Endothelial cell of umbilical vein (primary cell): ENCODE results near the gene SEL1L2. TPM values are rescaled to one million over a fixed set of nuclear protein-coding genes. Genes with fewer than 3 reads are reported as not detected.

Source experiments
- BruUV-seq: library from RNA; stranded (reverse); fragments of 400-500 nt; replicated peaks from 2 replicates; lab custom pipeline; 2021; lab: Mats Ljungman, UMichigan
- CTCF ChIA-PET: fragments of 300-600, 350-600 bp; sonication (Branson Sonifier 250); formaldehyde crosslinking; loops from one replicate; lab custom pipeline; 2021; ENCODE audit warnings: antibody characterized with exemption, inconsistent platforms; lab: Charles Lee
- POLR2A ChIA-PET: fragments of 300-600, 350-600 bp; sonication (Branson Sonifier 250); formaldehyde crosslinking; loops from one replicate; lab custom pipeline; 2021; ENCODE audit warnings: antibody characterized with exemption, inconsistent platforms; lab: Charles Lee
- DNase-seq: peaks from one replicate; pipeline ENCODE4 v3.0.0-alpha.2; 2011; ENCODE audit warnings: low read depth, low spot score
- FAIRE-seq: peaks from 2 replicates; lab custom pipeline; 2011; peaks lifted over from hg19 to GRCh38; lab: Jason Lieb, UNC
- H2AFZ ChIP-seq: 2 replicates; pipeline ENCODE4 v1.6.0; 2012; ENCODE audit warnings: low read depth, low read length, control low read depth, inconsistent platforms
- H3K27ac ChIP-seq: 2 replicates; pipeline ENCODE4 v1.5.1; 2011; ENCODE audit warnings: low read depth, mild to moderate bottlenecking, control low read depth, low read length, moderate library complexity; ENCODE audit not compliant: insufficient read depth
- H3K27me3 ChIP-seq, 2 experiments: 2 replicates each; pipeline versions ENCODE4 v1.6.0 to v1.6.1; 2011; ENCODE audit warnings: low read length in 2 of 2, mixed read lengths in 1 of 2; ENCODE audit not compliant: control insufficient read depth in 2 of 2, insufficient read depth in 2 of 2
- H3K36me3 ChIP-seq, 2 experiments: 2 replicates in 1 of 2; 3 replicates in 1 of 2; pipeline ENCODE4 v1.5.1; 2011; ENCODE audit warnings: low read length in 2 of 2, mild to moderate bottlenecking in 1 of 2, moderate library complexity in 1 of 2; ENCODE audit not compliant: control insufficient read depth in 2 of 2, insufficient read depth in 2 of 2; ENCODE audit errors: extremely low read depth in 1 of 2
- H3K4me1 ChIP-seq: 3 replicates; pipeline ENCODE4 v1.5.1; 2011; ENCODE audit warnings: mild to moderate bottlenecking, low read length; ENCODE audit not compliant: control insufficient read depth, insufficient read depth; ENCODE audit errors: extremely low read depth
- H3K4me2 ChIP-seq: 2 replicates; pipeline ENCODE4 v1.6.1; 2011; ENCODE audit warnings: low read length, control low read depth, mixed read lengths; ENCODE audit not compliant: insufficient read depth
- H3K4me3 ChIP-seq, 3 experiments: fragments of 200-600 bp in 1 of 3; sonication (generic), shearing (Covaris generic) in 1 of 3; replicated peaks in 1 of 3; 2 replicates each; pipeline ENCODE4 v1.5.1; 2011 to 2016; ENCODE audit warnings: control low read depth in 3 of 3, low read length in 3 of 3, mild to moderate bottlenecking in 2 of 3, inconsistent platforms in 1 of 3, low read depth in 1 of 3, moderate library complexity in 1 of 3; ENCODE audit not compliant: insufficient read depth in 1 of 3
- H3K79me2 ChIP-seq: 2 replicates; pipeline ENCODE4 v1.6.0; 2012; ENCODE audit warnings: low read length, inconsistent platforms; ENCODE audit not compliant: control insufficient read depth, insufficient read depth
- H3K9ac ChIP-seq: replicated peaks from 2 replicates; pipeline ENCODE3; 2011; ENCODE audit warnings: low read length, control low read depth; ENCODE audit not compliant: insufficient read depth; ENCODE audit errors: extremely low read depth
- H3K9me1 ChIP-seq: replicated peaks from 3 replicates; pipeline ENCODE4 v1.6.0; 2011; ENCODE audit warnings: mild to moderate bottlenecking, low read length; ENCODE audit not compliant: control insufficient read depth, insufficient read depth; ENCODE audit errors: extremely low read depth
- H3K9me3 ChIP-seq: replicated peaks from 2 replicates; pipeline ENCODE4 v1.5.1; 2012; ENCODE audit warnings: low read length, inconsistent platforms; ENCODE audit not compliant: control insufficient read depth, insufficient read depth
- H4K20me1 ChIP-seq: replicated peaks from 2 replicates; pipeline ENCODE3; 2011; ENCODE audit warnings: mild to moderate bottlenecking, low read length; ENCODE audit not compliant: control insufficient read depth, insufficient read depth; ENCODE audit errors: extremely low read depth
- CTCF ChIP-seq, 2 donors: IDR thresholded peaks; 1 replicate in 1 of 2; 2 replicates in 1 of 2; pipeline ENCODE4 v1.5.1; 2011; ENCODE audit warnings: low read length in 2 of 2, mild to moderate bottlenecking in 2 of 2, moderate library complexity in 2 of 2, control low read depth in 1 of 2, inconsistent platforms in 1 of 2, low read depth in 1 of 2; ENCODE audit not compliant: insufficient read depth in 1 of 2; ENCODE audit errors: extremely low read depth in 1 of 2
- EZH2 ChIP-seq: IDR thresholded peaks from 2 replicates; pipeline ENCODE4 v1.6.1; 2012; ENCODE audit warnings: borderline replicate concordance, low read depth, mild to moderate bottlenecking, moderate library complexity, low read length, inconsistent platforms; ENCODE audit not compliant: severe bottlenecking
- FOS ChIP-seq: IDR thresholded peaks from 2 replicates; pipeline ENCODE4 v1.6.1; 2011; ENCODE audit warnings: mild to moderate bottlenecking, low read length, moderate library complexity, borderline replicate concordance; ENCODE audit not compliant: insufficient read depth
- GATA2 ChIP-seq: IDR thresholded peaks from 2 replicates; pipeline ENCODE4 v1.7.0; 2011; ENCODE audit warnings: low read depth, mild to moderate bottlenecking, moderate library complexity, mixed read lengths, low read length; ENCODE audit not compliant: insufficient read length, insufficient read depth
- JUN ChIP-seq: IDR thresholded peaks from 2 replicates; pipeline ENCODE4 v1.6.1; 2011; ENCODE audit warnings: borderline replicate concordance, low read depth; ENCODE audit not compliant: insufficient read length, insufficient read depth
- MYC ChIP-seq: IDR thresholded peaks from one replicate; pipeline ENCODE4 v1.6.1; 2011; ENCODE audit warnings: mild to moderate bottlenecking, low read depth, low read length
- POLR2A ChIP-seq: IDR thresholded peaks from 2 replicates; pipeline ENCODE4 v1.6.1; 2012; ENCODE audit warnings: low read depth, mild to moderate bottlenecking, control low read depth, low read length
- POLR2AphosphoS5 ChIP-seq: IDR thresholded peaks from 2 replicates; pipeline ENCODE4 v1.6.1; 2012; ENCODE audit warnings: low read depth, mild to moderate bottlenecking, control low read depth, low read length, moderate library complexity; ENCODE audit not compliant: insufficient read depth
- dilution Hi-C: fragments of 300-500 bp; cut with MboI; formaldehyde crosslinking; loops from one replicate; pipeline ENCODE4 v1.15.0; 2019; ENCODE audit warnings: low sequenced_read_pairs; ENCODE audit not compliant: extremely low pct_ligation_motif_present
- intact Hi-C: fragments of 100-400 bp; cut with micrococcal nuclease; formaldehyde crosslinking; loops from one replicate; pipeline ENCODE4 v1.10.0; 2022
- polyA plus RNA-seq, 4 experiments: library from polyadenylated mRNA; depleted of rRNA in 3 of 4; stranded (reverse) in 3 of 4; unstranded in 1 of 4; fragments of >200 nt; gene quantifications; 2 replicates each; pipeline versions ENCODE4 v1.2.1 to v1.2.3, GENCODE V29; 2011 to 2012; ENCODE audit warnings: missing spikeins in 1 of 4
- total RNA-seq: library from RNA; stranded (reverse); gene quantifications from 2 replicates; pipeline ENCODE4 v1.2.3, GENCODE V29; 2021

SEL1L2 gene
- total and polyA plus RNA-seq, 2 donors (not counting 3 experiments of a cell fraction or from before 2014, with no cell fraction given), result not detected

GRCh38 chr20:13851279-13851678 is 139.1 kb downstream of the SEL1L2 start:
- H3K27me3 ChIP-seq, result no peaks in the 10 kb centered on the region
- no peaks in the 10 kb centered on the region for H3K79me2 ChIP-seq
- H3K9me1 ChIP-seq, result no peaks in the 10 kb centered on the region
- no peak overlapping the region for H3K4me2 ChIP-seq
- no peak overlapping the region for H3K4me3 ChIP-seq
- H3K4me1 ChIP-seq, result no peaks in the 10 kb centered on the region
- intact Hi-C loops (no loop called here), dilution Hi-C loops (no loop called here)
- no peak overlapping the region for H3K9ac ChIP-seq
- no TSS peak for BruUV-seq
- POLR2A ChIA-PET, result no interaction called here
- no peak for DNase-seq
- no peaks in the 10 kb centered on the region for H3K36me3 ChIP-seq
- no peak overlapping the region for H2AFZ ChIP-seq
- CTCF ChIA-PET, result no interaction called here
- H3K27ac ChIP-seq, result no peak overlapping the region
- no peaks in the 10 kb centered on the region for H4K20me1 ChIP-seq
- H3K9me3 ChIP-seq, result no peaks in the 10 kb centered on the region
- no peak for TF ChIP-seq JUN
- TF ChIP-seq MYC, result no peak
- TF ChIP-seq GATA2, result no peak
- TF ChIP-seq CTCF (IDR thresholded peaks at IDR 0.05; ENCODE audit: extremely low read depth in 1 of 2, insufficient read depth in 1 of 2, low read depth in 1 of 2, low read length in 2 of 2), result no peak
- TF ChIP-seq POLR2A, result no peak
- no peak for TF ChIP-seq EZH2
- no peak for TF ChIP-seq FOS
- no peak for TF ChIP-seq POLR2AphosphoS5
- no peak for FAIRE-seq
